HG02938 (cell line): ENCODE measurements around the gene ELN.

Experiments used
- ATAC-seq: cut with Tn5 transposase; IDR thresholded peaks from one replicate; pipeline ENCODE4 v1.9.1; 2021; ENCODE audit warnings: mild to moderate bottlenecking, moderate library complexity; ENCODE audit not compliant: unreplicated experiment

The ELN gene

DNA sequence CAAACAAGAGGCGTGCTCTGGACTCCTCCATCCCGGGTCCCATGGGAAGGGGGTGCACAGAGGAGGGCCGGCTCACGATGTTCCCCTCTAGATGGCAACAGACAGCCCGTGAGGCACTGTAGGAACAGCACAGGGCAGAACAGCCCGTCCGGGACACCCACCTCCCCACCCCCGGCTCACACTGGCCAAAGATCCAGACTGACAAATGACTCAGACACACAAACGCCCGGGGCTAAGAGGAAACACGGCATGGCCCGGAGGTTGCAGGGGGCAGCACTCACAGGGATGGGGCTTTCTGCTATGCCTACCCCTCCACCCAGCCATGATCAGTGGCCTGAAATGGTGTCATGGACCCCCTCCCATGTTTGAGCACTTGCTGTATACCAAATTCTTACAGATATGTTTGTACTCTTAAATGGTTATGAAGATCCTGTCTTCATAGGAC lies 4.9 kb upstream of the ELN start:
- ATAC-seq = no peak

DNA sequence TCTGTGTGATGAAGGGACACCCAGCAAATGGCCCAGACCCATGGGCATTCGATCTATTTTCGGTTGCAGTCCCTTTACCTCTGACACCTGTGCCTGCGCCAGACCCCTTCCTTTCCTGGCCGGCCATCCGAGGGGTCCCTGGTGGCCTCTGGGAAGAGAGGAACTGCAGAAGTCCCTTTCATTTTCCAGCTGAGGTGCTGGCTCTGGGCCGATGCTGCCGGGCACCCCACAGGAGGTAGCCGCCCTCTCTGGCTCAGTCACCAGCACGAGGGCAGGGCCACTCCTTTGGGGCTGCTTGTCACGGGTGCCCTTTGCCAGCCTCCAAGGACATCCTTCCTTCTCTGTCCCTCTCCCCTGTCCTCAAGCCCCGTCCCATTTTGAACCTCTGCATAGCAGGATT lies 4.2 kb upstream of the ELN start:
- no peak for ATAC-seq

- no peak for ATAC-seq
Measured at GRCh38 chr7:74025146-74025545, 2.8 kb upstream of the ELN start.

GRCh38 chr7:74025730-74026129 lies 2.2 kb upstream of the ELN start:
- no peak for ATAC-seq

DNA sequence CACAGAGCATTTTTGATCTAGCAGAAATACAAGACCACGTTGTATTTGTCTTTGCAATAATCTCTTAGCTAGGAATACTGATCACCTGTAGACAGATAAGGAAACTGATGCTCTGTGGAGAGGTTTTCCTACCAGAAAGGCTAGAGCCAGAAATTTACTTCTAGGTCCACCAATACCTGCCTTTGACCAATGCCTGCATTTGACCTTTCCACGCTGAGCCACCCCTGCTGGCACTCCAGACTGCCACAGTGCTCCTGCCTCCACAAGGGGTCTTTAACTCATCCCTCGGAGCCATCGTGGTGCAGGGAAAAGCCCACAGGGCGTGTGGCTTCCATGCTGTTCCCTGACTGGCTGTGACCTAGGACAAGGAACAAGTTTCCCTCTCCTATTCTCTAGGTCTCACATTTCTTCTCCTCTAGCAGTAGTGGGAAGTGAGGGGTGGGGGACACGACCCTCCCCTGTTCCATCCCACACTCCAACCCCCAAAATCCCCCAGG lies 1.5 kb upstream of the ELN start:
- no peak for ATAC-seq

DNA sequence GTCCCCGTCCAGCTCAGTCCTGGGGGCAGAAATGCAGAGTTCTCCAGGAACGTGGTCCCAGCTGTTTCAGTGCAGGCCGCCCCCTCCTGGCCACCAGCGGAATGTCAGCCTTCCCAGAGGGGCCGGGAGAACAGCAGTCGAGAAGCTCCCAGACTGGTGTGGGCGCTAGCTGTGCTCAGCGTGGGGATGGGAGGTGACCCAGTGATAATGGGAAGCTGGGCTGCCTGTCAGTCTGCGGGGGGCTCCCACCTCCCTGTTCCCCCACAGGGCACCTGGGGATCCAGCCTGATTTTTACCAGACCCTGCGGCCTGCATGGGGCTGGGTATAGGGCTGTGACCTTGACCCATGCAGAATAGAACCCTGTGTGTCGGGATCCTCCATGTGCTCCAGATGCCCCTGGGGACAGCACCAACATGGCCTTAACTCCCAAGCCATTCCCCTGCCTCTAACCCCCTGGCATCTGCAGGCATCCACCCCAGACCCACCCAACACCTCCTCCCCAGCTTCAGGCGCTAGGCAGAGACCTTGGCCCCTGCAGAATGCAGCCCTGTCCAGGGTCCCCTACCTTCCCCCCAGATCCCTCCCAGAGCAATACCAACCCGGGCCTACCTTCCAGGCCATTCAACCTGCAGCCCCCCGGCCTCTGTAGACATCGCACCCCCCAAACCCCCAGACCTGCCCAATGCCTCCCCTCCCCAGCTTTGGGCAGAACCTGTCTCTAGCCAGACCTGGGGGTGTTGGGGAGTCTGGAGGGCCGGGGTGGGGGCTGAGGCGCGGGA lies 880 bp upstream of the ELN start:
- ATAC-seq = no peak

DNA sequence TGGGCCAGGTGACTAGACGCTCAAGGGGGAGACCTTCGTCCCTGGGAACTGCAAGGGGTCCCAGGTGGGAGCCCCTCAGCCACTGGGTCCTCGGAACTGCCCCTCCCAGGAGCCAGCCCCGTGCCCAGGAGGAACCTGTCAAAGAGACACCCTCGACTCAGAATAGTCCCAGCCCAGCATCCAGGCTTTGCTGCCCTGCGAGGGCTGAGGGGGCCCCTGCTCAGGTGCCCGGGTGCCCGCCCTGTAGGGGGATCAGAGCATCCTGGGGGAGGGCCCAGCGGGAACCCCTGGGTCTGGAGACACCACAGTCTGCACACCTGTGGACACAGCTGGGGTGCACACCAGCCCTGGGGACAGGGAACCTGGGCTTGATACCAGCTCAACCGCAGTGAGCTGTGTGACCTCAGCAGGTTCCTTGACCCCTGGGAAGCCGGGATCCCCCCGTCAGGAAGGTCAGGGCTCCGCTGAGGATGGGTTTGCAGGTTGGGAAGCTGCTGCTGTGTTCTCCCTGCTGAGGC lies 407 bp downstream of the ELN start:
- ATAC-seq = no peak

- ATAC-seq = no peak
Measured at GRCh38 chr7:74029089-74029785, 1.3 kb downstream of the ELN start.

- ATAC-seq = no peak
Measured at GRCh38 chr7:74029991-74030415, 2.0 kb downstream of the ELN start.

- ATAC-seq = no peak
Measured at GRCh38 chr7:74030861-74031260, 2.9 kb downstream of the ELN start.

DNA sequence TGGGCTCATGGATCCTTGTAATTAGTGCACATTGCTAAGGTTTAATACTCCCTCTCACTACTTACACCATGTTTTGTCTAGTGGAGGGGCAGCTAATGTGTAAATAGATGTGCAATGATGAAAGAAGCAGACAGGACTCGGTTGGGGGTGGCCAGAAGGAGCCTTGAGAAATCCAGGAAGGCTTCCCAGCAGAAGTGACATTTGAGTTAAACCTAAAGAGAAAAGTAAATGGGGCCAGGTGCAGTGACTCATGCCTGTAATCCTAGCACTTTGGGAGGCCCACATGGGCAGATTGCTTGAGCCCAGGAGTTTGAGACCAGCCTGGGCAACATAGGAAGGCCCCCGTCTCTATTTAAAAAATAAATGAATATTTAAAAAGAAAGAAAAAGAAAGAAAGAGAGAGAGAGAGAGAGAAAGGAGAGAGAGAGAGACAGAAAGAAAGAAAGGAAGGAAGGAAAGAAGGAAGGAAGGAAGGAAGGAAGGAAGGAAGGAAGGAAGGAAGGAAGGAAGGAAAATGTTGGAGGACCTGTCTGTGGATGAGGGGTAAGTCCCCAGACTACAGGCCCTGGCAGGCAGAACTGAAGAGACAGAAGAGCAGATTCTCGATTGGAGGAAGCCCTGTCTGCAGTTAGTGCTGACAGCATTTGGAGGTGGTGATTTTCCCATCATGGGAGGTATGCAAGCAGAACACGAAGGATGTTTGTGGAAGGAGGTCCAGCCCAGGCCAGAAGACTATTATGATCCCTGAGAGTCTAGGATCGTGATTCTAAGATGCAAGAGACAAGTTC lies 3.6 kb downstream of the ELN start:
- ATAC-seq = no peak

GRCh38 chr7:74032191-74032490 lies 4.2 kb downstream of the ELN start:
- no peak for ATAC-seq

DNA sequence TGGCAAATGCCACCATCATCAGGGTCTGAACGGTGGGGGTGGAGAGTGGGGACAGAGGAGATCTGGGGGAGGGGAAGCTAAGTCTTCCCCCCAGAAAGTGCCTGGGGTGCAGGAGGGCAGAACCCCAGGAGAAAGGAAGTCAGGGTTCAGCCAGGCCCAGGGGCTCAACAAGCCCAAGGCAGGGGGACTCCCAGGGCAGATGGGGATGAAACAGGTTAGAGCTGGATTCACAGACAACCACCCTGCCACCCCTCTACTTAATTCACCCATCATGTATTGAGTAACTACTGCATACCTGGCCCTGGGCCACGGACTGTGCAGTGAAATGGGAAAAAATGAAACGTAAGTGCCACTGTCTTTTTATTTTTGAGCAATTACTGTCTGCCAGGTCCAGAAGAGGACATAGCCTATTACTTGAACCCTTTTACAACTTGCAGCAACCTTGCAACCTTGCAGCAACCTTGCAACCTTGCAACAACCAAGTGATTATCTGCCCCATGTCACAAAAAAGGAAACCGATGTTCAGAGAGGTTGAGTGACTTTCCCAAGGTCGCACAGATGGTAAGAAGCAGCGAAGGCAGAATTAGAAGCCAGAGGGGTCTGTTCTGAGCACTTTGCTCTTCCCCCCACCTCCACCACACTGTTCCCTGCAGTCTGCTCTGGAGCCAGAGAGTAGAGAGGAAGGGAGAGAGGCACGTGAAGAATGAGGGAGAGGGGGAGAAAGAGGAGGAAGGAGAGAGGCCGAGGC lies 4.8 kb downstream of the ELN start:
- no peak for ATAC-seq

DNA sequence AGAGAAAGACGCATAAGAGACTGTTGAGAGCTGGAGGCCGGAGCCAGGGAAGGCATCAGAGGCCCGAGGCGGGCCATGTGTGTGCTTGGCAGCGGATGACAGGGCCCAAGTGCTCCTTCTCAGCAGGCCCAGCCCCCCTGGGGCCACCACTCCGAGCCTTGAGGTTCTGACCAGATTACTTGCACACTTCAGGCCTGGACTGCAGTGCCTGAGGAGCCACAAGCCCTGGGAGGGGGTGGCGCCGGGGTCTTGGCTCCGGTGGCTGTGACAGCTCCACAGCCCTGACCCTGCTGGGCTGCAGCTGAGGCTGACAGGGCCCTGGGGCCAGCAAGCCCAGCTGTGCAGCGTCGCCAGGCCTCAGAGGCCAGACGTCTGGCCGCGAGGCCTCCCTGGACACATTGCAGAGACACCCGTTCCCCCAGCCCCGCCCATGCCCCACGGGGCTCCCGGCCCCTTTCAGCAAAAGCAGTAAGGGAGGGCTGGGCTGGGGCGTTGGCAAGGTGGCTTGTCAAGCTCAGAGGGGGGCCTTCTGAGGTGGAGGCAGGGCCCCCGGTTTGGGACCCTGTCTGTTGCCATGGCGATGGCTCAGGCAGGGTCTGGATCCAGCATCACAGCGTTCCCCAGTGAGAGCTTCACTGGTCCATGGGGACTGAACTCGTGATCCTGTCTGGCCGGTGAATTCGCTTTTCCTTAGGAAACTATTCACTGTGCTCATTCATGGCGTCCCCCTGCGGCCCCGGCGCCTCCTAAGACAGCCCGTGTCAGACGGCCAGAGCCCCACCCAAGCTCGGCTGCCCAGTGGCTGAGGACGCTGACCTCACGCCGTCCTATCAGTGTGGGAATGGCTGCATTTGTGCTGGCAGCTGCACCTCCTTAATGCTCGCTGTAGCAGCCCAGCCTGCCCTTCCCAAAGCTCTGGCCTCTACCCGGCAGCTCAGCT lies 5.7 kb downstream of the ELN start:
- no peak for ATAC-seq

DNA sequence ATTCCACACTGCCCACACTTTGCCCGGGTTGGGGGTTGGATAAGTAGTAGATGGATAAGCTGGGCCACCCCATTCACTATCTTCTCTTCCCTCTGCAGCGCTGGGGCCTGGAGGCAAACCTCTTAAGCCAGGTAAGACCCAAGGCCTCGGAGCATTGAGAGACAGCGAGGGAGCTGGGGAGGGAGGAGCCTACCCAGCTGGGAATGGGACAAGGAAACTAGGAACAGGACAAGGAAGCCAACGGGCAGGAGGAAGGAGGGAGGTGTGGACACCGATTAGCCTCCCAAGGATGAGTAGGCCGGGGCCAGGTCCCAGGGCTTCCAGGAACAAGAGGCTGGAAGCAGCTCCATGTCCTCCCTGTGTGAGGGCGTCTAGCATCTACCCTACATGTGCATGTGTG lies 9.6 kb downstream of the ELN start:
- no peak for ATAC-seq

DNA sequence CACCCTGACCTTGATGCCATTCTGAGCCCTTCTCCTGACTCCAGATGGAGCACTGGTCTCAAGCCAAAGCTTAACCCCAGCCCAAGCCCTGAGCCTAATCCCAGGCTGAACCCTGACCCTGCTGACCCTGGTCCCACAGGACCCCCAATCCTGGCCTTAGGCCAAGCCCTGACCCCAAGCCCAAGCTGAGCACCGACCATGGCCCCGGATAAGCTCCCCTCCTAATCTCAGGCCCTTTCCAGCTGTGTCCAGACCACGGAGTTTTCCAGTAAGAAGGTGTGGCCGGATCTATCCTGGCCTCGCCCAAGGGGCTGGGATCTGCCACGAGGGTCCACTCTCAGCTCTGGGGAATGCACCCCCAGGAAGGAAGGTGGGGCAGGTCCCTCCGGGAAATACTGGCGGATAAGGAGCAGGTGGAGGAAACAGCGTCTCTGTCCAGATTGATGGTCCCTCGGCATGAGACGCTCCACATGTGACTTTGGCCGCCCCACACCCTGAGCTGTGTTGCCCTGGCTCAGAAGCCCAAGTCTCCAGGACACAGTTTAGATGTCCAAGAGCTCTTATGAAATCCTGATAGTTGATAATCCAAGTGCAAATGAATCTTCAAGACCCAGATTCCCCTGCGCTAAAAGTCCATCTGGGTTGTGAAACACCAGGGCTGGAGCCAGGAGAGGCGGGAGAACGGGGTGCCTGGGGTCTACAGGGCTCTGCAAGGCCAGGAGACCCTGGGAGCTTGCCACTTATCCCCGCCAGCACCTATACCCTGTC lies 10.4 kb downstream of the ELN start:
- ATAC-seq = no peak

DNA sequence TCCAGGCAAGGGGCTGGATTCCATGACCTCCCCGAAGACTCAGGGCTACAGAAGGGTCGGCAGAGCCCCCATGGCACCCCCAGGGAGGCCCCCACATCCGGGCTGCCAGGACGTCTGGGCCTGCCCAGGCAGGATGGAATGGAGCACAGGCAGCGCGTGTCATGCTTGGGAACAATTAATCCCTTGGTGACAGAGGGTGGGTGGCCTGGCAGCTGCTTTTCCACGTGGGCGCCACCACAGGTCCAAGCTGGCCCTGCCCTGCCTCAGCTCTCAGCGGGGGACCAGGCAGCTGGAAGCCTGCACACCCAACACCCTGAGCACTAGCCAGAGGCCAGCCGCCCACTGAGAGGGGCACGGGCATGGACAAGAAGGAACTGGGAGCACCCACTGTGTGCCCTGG lies 11.4 kb downstream of the ELN start:
- ATAC-seq = no peak

DNA sequence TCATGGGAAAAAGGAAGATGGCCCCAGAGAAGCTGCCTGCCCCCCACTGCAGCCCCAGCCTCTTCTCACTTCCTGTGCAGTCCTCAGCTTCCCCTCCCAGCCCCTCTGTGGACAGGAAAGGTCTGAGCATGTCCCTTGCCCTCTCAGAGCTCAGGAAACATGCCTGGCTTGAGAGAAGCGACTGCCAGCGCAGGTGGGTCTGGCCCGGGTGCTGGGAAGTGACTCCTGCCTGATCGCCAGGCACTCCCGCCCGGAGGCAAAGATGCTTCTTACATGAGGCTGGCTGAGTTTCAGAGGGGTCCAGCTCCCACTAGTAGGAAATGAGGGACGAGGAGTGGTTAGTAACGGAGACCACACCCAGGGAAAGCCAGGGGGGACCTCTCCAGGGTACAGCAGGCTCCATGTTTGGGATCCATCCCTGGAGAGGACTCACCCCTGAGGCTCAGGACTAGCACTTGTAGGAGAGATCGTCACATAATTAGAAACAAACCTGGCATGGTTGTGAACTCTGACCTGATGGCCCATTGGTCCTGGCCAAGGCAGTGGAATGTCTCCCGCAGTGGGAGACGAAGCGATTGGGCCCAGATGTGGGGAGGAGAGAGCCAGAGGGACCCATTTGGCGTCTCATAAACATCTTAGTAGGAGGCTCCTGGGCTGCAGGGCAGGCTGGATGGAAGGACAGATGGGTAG lies 12.3 kb downstream of the ELN start:
- no peak for ATAC-seq
